HepG2 (cell line): Measurements from ENCODE around the gene MEDAG. TPM values are rescaled to one million over a fixed set of nuclear protein-coding genes. Genes with fewer than 3 reads are reported as not detected.

Experiments
- ATAC-seq: fragments of 200-7000 bp; cut with Tn5 transposase; 3 replicates; pipeline ENCODE4 v1.9.1; 2020; ENCODE audit warnings: mild to moderate bottlenecking, moderate library complexity
- BruUV-seq: library from RNA; stranded (reverse); fragments of 400-500 nt; replicated peaks from 2 replicates; lab custom pipeline; 2021; lab: Mats Ljungman, UMichigan
- CTCF ChIA-PET: fragments of 300-600 bp; formaldehyde crosslinking; extraction: SDS; loops from one replicate; lab custom pipeline; 2021; ENCODE audit warnings: low total read pairs, inconsistent platforms, low intra/inter-chr PET ratio; lab: Yijun Ruan, JAX
- POLR2A ChIA-PET: fragments of 350-600 bp; sonication (Branson Sonifier 250); formaldehyde crosslinking; loops from one replicate; lab custom pipeline; 2020; ENCODE audit warnings: antibody characterized with exemption, inconsistent platforms; lab: Yijun Ruan, JAX
- DNase-seq: peaks from one replicate; pipeline ENCODE4 v3.0.0-alpha.2; 2015; ENCODE audit warnings: low spot score
- FAIRE-seq: peaks from 3 replicates; lab custom pipeline; 2011; peaks lifted over from hg19 to GRCh38; lab: Jason Lieb, UNC
- H2AFZ ChIP-seq: one replicate; pipeline ENCODE4 v1.6.1; 2011; ENCODE audit warnings: low read length, inconsistent platforms
- H3K27ac ChIP-seq: fragments of 300-600 bp; 3 replicates; pipeline ENCODE4 v1.8.0; 2011; ENCODE audit warnings: mixed run types, mild to moderate bottlenecking, mixed read lengths, low read length, inconsistent platforms; ENCODE audit not compliant: insufficient read depth; ENCODE audit errors: extremely low read length
- H3K27me3 ChIP-seq, 2 experiments: fragments of 200-600 bp in 1 of 2; 2 replicates in 1 of 2; 3 replicates in 1 of 2; pipeline versions ENCODE4 v1.6.0 to v1.8.0; 2011; ENCODE audit warnings: low read length in 2 of 2, mild to moderate bottlenecking in 2 of 2, moderate library complexity in 2 of 2, inconsistent platforms in 1 of 2; ENCODE audit not compliant: insufficient read depth in 2 of 2, control insufficient read depth in 1 of 2
- H3K36me3 ChIP-seq, 2 experiments: fragments of 200-600 bp in 1 of 2; replicated peaks in 1 of 2; 2 replicates in 1 of 2; 3 replicates in 1 of 2; pipeline versions ENCODE4 v1.5.1 to v1.8.0; 2011; ENCODE audit warnings: low read length in 2 of 2, inconsistent platforms in 1 of 2; ENCODE audit not compliant: insufficient read depth in 2 of 2, control insufficient read depth in 1 of 2
- H3K4me1 ChIP-seq: 2 replicates; pipeline ENCODE4 v1.5.1; 2012; ENCODE audit warnings: low read length, inconsistent platforms; ENCODE audit not compliant: insufficient read depth
- H3K4me2 ChIP-seq: 2 replicates; pipeline ENCODE4 v1.6.0; 2011; ENCODE audit warnings: low read depth, low read length, inconsistent platforms
- H3K4me3 ChIP-seq, 3 experiments: fragments of 200-600 bp in 1 of 3; sonication (generic), shearing (Covaris generic) in 1 of 3; replicated peaks in 1 of 3; 2 replicates each; pipeline ENCODE4 v1.5.1; 2011 to 2016; ENCODE audit warnings: low read length in 3 of 3, inconsistent platforms in 2 of 3, low read depth in 2 of 3, mild to moderate bottlenecking in 2 of 3, control low read depth in 1 of 3, mixed read lengths in 1 of 3; ENCODE audit not compliant: insufficient read depth in 1 of 3
- H3K79me2 ChIP-seq: one replicate; pipeline ENCODE4 v1.6.1; 2011; ENCODE audit warnings: low read length, inconsistent platforms; ENCODE audit not compliant: insufficient read depth
- H3K9ac ChIP-seq: 2 replicates; pipeline ENCODE4 v1.6.0; 2011; ENCODE audit warnings: mild to moderate bottlenecking, low read depth, low read length, inconsistent platforms; ENCODE audit not compliant: insufficient read depth
- H3K9me3 ChIP-seq: 2 replicates; pipeline ENCODE4 v1.5.1; 2012; ENCODE audit warnings: mild to moderate bottlenecking, low read length
- H4K20me1 ChIP-seq: 2 replicates; pipeline ENCODE4 v1.6.0; 2011; ENCODE audit warnings: inconsistent platforms, mild to moderate bottlenecking, low read length, moderate library complexity; ENCODE audit not compliant: insufficient read depth
- REL ChIP-seq: sonication (generic); formaldehyde crosslinking; conservative IDR thresholded peaks from 2 replicates; pipeline ENCODE4 v1.8.0; 2022; ENCODE audit warnings: mild to moderate bottlenecking, missing genetic modification reagents, moderate library complexity
- ZBTB42 ChIP-seq: sonication (generic); formaldehyde crosslinking; IDR thresholded peaks from 2 replicates; pipeline ENCODE4 v1.5.0; 2020; ENCODE audit warnings: mild to moderate bottlenecking, missing genetic modification reagents
- ZFP36 ChIP-seq: fragments of 150-350 bp; IDR thresholded peaks from 2 replicates; pipeline ENCODE4 v1.6.1; 2018; ENCODE audit warnings: borderline replicate concordance, low read length, low read depth; ENCODE audit not compliant: partially characterized antibody
- ZNF619 ChIP-seq: sonication (generic); formaldehyde crosslinking; IDR thresholded peaks from 2 replicates; pipeline ENCODE4 v1.4.0; 2020; ENCODE audit warnings: mild to moderate bottlenecking, missing genetic modification reagents
- WGBS: methylation state at CpG from one replicate; pipeline ENCODE4 v1.1.6; 2017; ENCODE audit warnings: low lambda C conversion rate; 5-methylcytosine and 5-hydroxymethylcytosine counted together
- in situ Hi-C: cut with HindIII; loops from 2 replicates; pipeline ENCODE4 v1.10.0; 2017; ENCODE audit warnings: low pct_unique_long_range_greater_than_20kb; ENCODE audit not compliant: extremely low pct_ligation_motif_present
- intact Hi-C: fragments of 100-400 bp; cut with micrococcal nuclease; formaldehyde crosslinking; loops from one replicate; pipeline ENCODE4 v1.10.0; 2022; ENCODE audit not compliant: unreplicated experiment
- polyA plus RNA-seq, 8 experiments: library from polyadenylated mRNA; depleted of rRNA in 3 of 8; stranded (reverse) in 7 of 8; unstranded in 1 of 8; fragments of >200 nt; fragmentation: Illumina TruSeq in 4 of 8; extraction: Trizol in 4 of 8; gene quantifications; 2 replicates each; pipeline versions ENCODE4 v1.2.1 to v1.2.3, GENCODE V29; 2011 to 2016; ENCODE audit warnings: low read depth in 4 of 8, missing spikeins in 1 of 8, mixed read lengths in 1 of 8; ENCODE audit not compliant: insufficient read depth in 1 of 8
- total RNA-seq, 5 experiments: library from RNA; depleted of rRNA; stranded (reverse); fragments of >200 nt; fragmentation: Illumina TruSeq; extraction: Trizol; gene quantifications; 2 replicates each; pipeline ENCODE4 v1.2.3, GENCODE V29; 2016; ENCODE audit warnings: low read depth in 1 of 5
- TF ChIP-seq, protein P1 (sequence below): sonication (generic); formaldehyde crosslinking; IDR thresholded peaks from 2 replicates; pipeline ENCODE4 v1.5.0; 2020; ENCODE audit warnings: mild to moderate bottlenecking, missing genetic modification reagents, borderline replicate concordance

The MEDAG gene
- total and polyA plus RNA-seq, 2 of the 13 experiments (the other 11 are each of a cell fraction or from before 2014, with no cell fraction given): not detected

DNA sequence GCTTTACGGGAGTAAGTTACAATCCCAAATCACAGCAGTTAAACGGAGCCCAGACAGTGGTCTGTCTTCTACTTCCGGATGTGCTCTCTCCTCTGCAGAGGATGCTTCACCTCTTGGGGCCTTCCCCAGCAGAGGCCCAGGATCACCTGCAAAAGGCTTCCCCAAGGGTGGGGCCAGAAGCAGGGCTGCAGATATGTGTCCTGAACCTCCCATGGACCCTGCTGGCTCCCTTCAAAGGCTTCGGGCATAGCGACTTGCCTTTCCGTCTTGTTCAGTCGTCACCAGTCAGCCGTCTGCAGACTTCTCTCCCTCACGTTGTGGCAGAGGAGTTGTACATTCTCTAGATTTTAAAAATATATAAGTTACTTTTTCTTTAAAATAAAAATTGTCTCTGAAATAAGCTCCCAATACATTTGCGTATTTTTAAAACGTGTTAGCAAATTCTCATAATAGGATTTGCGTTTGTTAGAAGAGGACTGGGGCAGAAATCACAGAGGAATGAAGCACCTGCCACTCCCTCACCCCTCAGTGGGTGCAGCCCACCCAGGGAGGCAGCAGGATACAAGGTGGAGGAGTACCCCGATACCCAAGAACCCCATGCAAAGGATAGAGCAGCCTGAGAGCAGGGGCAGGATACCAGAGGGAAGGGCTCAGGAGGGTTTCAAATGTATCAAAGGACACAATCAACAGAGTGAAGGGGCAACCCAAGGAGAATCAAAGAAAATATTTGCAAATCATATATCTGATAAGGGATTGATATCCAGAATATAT is 22.9 kb upstream of the MEDAG start:
- no peaks in the 10 kb centered on the region for H3K79me2 ChIP-seq
- no peak overlapping the region for H3K4me3 ChIP-seq
- no peak overlapping the region for H3K4me2 ChIP-seq
- H2AFZ ChIP-seq: no peak overlapping the region
- ATAC-seq (no peak), FAIRE-seq (no peak), DNase-seq (no peak)
- no peak overlapping the region for H3K9ac ChIP-seq
- intact Hi-C loops: no loop called here
- BruUV-seq: no TSS peak
- ChIA-PET POLR2A (no interaction called here), CTCF (no interaction called here)
- peaks cover 7% of the 10 kb centered on the region for H3K9me3 ChIP-seq
- no peaks in the 10 kb centered on the region; a peak in 2 of 5 replicates for H3K27me3 ChIP-seq
- in situ Hi-C loops: no loop called here
- peaks cover 12% of the 10 kb centered on the region for H3K4me1 ChIP-seq
- H3K27ac ChIP-seq: no peak overlapping the region
- WGBS: 54% methylated on average over 13 of the region's 13 CpGs
- no peak for TF ChIP-seq ZFP36
- TF ChIP-seq, protein P1, sequence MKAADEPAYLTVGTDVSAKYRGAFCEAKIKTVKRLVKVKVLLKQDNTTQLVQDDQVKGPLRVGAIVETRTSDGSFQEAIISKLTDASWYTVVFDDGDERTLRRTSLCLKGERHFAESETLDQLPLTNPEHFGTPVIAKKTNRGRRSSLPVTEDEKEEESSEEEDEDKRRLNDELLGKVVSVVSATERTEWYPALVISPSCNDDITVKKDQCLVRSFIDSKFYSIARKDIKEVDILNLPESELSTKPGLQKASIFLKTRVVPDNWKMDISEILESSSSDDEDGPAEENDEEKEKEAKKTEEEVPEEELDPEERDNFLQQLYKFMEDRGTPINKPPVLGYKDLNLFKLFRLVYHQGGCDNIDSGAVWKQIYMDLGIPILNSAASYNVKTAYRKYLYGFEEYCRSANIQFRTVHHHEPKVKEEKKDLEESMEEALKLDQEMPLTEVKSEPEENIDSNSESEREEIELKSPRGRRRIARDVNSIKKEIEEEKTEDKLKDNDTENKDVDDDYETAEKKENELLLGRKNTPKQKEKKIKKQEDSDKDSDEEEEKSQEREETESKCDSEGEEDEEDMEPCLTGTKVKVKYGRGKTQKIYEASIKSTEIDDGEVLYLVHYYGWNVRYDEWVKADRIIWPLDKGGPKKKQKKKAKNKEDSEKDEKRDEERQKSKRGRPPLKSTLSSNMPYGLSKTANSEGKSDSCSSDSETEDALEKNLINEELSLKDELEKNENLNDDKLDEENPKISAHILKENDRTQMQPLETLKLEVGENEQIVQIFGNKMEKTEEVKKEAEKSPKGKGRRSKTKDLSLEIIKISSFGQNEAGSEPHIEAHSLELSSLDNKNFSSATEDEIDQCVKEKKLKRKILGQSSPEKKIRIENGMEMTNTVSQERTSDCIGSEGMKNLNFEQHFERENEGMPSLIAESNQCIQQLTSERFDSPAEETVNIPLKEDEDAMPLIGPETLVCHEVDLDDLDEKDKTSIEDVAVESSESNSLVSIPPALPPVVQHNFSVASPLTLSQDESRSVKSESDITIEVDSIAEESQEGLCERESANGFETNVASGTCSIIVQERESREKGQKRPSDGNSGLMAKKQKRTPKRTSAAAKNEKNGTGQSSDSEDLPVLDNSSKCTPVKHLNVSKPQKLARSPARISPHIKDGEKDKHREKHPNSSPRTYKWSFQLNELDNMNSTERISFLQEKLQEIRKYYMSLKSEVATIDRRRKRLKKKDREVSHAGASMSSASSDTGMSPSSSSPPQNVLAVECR (CRISPR knock-in tag): no peak
- no peak for TF ChIP-seq REL (CRISPR knock-in tag)
- TF ChIP-seq ZBTB42: no peak
- no peak for TF ChIP-seq ZNF619 (CRISPR knock-in tag)
- no peaks in the 10 kb centered on the region for H3K36me3 ChIP-seq
- H4K20me1 ChIP-seq: no peaks in the 10 kb centered on the region
